Articular chondrocyte of knee joint (primary cell): ENCODE data around the gene PPM1A. TPM values are rescaled to one million over a fixed set of nuclear protein-coding genes. Genes with fewer than 3 reads are reported as not detected.

Experiments used
- total RNA-seq: library from RNA; depleted of rRNA; stranded (reverse); fragments of >200 nt; gene quantifications from 2 replicates; pipeline ENCODE4 v1.2.3, GENCODE V29; 2012

PPM1A gene
- total RNA-seq, result 34.7 and 34.8 TPM in 2 replicates

GRCh38 chr14:60248697-60249318 lies at the start of gene PPM1A:
PPM1A (plus strand) TSS chr14:60249221; CDS start chr14:60282704, 33,483 bp downstream.

Other genes with a start within 250 kb of the PPM1A start
- gene PCNX4, start 157.3 kb upstream of the PPM1A start, total RNA-seq, result 138 and 145 TPM in 2 replicates
- 43.0 and 48.9 TPM in 2 replicates for gene DHRS7, start 83.8 kb upstream of the PPM1A start, total RNA-seq
- 0.86 and 1.4 TPM in 2 replicates for gene C14orf39, start 236.8 kb downstream of the PPM1A start, total RNA-seq